K562 (cell line): ENCODE results near the gene PCBP3. TPM values are rescaled to one million over a fixed set of nuclear protein-coding genes. Genes with fewer than 3 reads are reported as not detected.

ENCODE experiments used
- ASH1L ChIP-seq: fragments of 450-650 bp; IDR thresholded peaks from 2 replicates; pipeline ENCODE4 v1.6.1; 2018; ENCODE audit warnings: borderline replicate concordance, mild to moderate bottlenecking, low read depth; ENCODE audit not compliant: partially characterized antibody
- BACH1 ChIP-seq: fragments of 200-800 bp; sonication (Bioruptor generic); IDR thresholded peaks from 2 replicates; pipeline ENCODE4 v1.6.1; 2016; ENCODE audit warnings: missing genetic modification characterization, missing compliant biosample characterization
- CHD4 ChIP-seq: fragments of 200-600 bp; sonication (generic); IDR thresholded peaks from 3 replicates; pipeline ENCODE4 v1.6.1; 2012; ENCODE audit warnings: low read depth, mild to moderate bottlenecking, mixed read lengths, low read length, inconsistent platforms; ENCODE audit not compliant: insufficient read depth, insufficient replicate concordance, poor library complexity, severe bottlenecking
- FUS ChIP-seq: fragments of 200-400 bp; formaldehyde crosslinking; optimal IDR thresholded peaks from 2 replicates; pipeline ENCODE3; 2017; ENCODE audit warnings: low read depth, low read length
- HLTF ChIP-seq: fragments of 450-650 bp; IDR thresholded peaks from 2 replicates; pipeline ENCODE4 v1.6.1; 2016
- POLR2A ChIP-seq: fragments of 450-650 bp; conservative IDR thresholded peaks from 2 replicates; pipeline ENCODE4 v1.6.1; 2016
- SIX5 ChIP-seq, 2 experiments: IDR thresholded peaks; 2 replicates each; pipeline ENCODE4 v1.6.1; 2011; ENCODE audit warnings: low read length in 2 of 2, borderline replicate concordance in 1 of 2, low read depth in 1 of 2, mild to moderate bottlenecking in 1 of 2, moderate library complexity in 1 of 2; ENCODE audit not compliant: insufficient read depth in 1 of 2
- ZNF766 ChIP-seq: fragments of 200-800 bp; sonication (Bioruptor generic); conservative IDR thresholded peaks from 2 replicates; pipeline ENCODE4 v1.6.1; 2016; ENCODE audit warnings: missing genetic modification characterization, missing compliant biosample characterization
- polyA plus RNA-seq, 8 experiments: library from polyadenylated mRNA; depleted of rRNA in 4 of 8; stranded (reverse) in 5 of 8; unstranded in 3 of 8; fragments of >200 nt; fragmentation: Nextera tagmentation in 2 of 8; fragmentation: Illumina TruSeq in 1 of 8; extraction: Ambion mirVana in 2 of 8; extraction: Trizol in 1 of 8; gene quantifications; 2 replicates each; pipeline versions ENCODE4 v1.2.1 to v1.2.3, GENCODE V29; 2011 to 2014; ENCODE audit warnings: inconsistent platforms in 1 of 8, missing spikeins in 1 of 8
- total RNA-seq, 7 experiments: library from RNA; depleted of rRNA in 6 of 7; stranded (reverse); fragments of >200 nt in 6 of 7; fragmentation: Illumina TruSeq in 2 of 7; extraction: Trizol in 2 of 7; gene quantifications; 2 replicates each; pipeline versions ENCODE4 v1.2.1 to v1.2.3, GENCODE V29; 2011 to 2021; ENCODE audit warnings: low replicate concordance in 1 of 7
- TF ChIP-seq, protein P1 (sequence below): fragments of 200-800 bp; sonication (Bioruptor generic); IDR thresholded peaks from 2 replicates; pipeline ENCODE4 v1.6.1; 2017; ENCODE audit warnings: missing genetic modification characterization, missing compliant biosample characterization
- TF ChIP-seq, protein P2 (sequence below): fragments of 450-650 bp; conservative IDR thresholded peaks from 2 replicates; pipeline ENCODE4 v1.6.1; 2016; ENCODE audit warnings: missing genetic modification characterization, low read depth, mild to moderate bottlenecking, missing compliant biosample characterization, moderate library complexity

Gene PCBP3
- total and polyA plus RNA-seq, 9 of the 15 experiments (the other 6 are each of a cell fraction or from before 2014, with no cell fraction given) = 0.18 TPM; not detected in 8

DNA sequence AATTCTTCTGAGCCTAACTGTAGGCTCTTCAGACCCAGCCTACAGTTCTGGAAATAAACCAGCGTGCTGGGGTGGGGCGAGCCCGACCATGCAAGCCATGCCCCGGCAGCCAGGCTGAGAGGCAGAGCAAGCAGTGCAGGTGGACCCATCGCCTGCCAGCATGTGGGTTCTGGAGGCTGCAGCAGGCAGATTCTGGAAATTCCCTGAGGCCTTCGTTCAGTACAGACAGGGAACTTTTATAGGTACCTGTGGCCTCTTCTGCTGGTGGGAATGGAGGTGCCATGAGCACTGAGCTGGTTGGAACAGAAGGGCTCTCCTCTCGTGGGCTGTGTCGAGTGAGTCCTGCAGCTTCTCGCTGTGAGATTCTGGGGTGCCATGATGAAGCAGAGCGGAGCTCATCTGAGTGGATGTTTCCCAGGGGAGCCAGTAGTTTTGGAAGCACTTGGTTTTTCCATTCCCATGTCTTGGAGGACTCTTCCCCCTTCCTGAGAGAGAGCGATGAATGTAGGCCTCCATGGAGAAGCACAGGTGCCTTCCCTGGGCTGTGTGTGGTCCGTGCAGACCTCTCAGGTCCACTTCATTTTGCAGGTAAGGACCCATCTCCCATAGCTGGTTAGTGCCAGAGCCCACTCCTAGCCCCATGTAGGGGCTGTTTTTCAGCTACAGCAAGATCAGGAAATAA lies 94.1 kb downstream of the PCBP3 start (continued):
- TF ChIP-seq, protein P1, sequence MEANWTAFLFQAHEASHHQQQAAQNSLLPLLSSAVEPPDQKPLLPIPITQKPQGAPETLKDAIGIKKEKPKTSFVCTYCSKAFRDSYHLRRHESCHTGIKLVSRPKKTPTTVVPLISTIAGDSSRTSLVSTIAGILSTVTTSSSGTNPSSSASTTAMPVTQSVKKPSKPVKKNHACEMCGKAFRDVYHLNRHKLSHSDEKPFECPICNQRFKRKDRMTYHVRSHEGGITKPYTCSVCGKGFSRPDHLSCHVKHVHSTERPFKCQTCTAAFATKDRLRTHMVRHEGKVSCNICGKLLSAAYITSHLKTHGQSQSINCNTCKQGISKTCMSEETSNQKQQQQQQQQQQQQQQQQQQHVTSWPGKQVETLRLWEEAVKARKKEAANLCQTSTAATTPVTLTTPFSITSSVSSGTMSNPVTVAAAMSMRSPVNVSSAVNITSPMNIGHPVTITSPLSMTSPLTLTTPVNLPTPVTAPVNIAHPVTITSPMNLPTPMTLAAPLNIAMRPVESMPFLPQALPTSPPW (CRISPR knock-in tag) = no peak
- no peak for TF ChIP-seq CHD4
- no peak for TF ChIP-seq POLR2A
- TF ChIP-seq BACH1 (tag) = no peak
- no peak for TF ChIP-seq FUS
- TF ChIP-seq, protein P2, sequence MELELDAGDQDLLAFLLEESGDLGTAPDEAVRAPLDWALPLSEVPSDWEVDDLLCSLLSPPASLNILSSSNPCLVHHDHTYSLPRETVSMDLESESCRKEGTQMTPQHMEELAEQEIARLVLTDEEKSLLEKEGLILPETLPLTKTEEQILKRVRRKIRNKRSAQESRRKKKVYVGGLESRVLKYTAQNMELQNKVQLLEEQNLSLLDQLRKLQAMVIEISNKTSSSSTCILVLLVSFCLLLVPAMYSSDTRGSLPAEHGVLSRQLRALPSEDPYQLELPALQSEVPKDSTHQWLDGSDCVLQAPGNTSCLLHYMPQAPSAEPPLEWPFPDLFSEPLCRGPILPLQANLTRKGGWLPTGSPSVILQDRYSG (tag) = no peak
- no peak for TF ChIP-seq ZNF766 (CRISPR knock-in tag)
- no peak for TF ChIP-seq SIX5 (IDR thresholded peaks at IDR 0.05; ENCODE audit: borderline replicate concordance in 1 of 2, insufficient read depth in 1 of 2, low read depth in 1 of 2, low read length in 2 of 2)
- TF ChIP-seq ASH1L = no peak
- TF ChIP-seq HLTF = no peak
